ENCODE data around the gene DENND2D. TPM values are rescaled to one million over a fixed set of nuclear protein-coding genes. Genes with fewer than 3 reads are reported as not detected.

Gene DENND2D
- total and polyA plus RNA-seq, 2 donors (not counting 1 experiment from before 2014, with no cell fraction given): 48.0 to 111 TPM

- H3K79me2 ChIP-seq (ENCODE audit: control insufficient read depth, insufficient read depth, low read length): peaks cover 48% of the 10 kb centered on the region
- no peak overlapping the region for H3K27ac Mint-ChIP-seq
- H3K4me3 ChIP-seq (ENCODE audit: control extremely low read depth in 1 of 5, extremely low read depth in 1 of 5, insufficient read depth in 1 of 5, low read depth in 2 of 5, low read length in 4 of 5): no peak overlapping the region
- H3K4me1 Mint-ChIP-seq: peaks cover 55% of the 10 kb centered on the region
- H3K36me3 ChIP-seq (replicated peaks in 1 of 2; ENCODE audit: control extremely low read depth in 1 of 2, control insufficient read depth in 1 of 2, extremely low read depth in 1 of 2, insufficient read depth in 2 of 2, low read length in 1 of 2): peaks cover 1 to 35% of the 10 kb centered on the region in 2 experiments
- ChIA-PET CTCF (interaction anchor here (2.1 kb wide), 1 partner anchor 36 kb away, joined by 5 read pairs; no protein-coding TSS in a partner anchor), POLR2A (no interaction called here)
- TF ChIP-seq CTCF (IDR thresholded peaks at IDR 0.05): no peak
- no peak for TF ChIP-seq EZH2 (IDR thresholded peaks at IDR 0.05; ENCODE audit: borderline replicate concordance, insufficient read depth, low read depth, low read length, poor library complexity, severe bottlenecking)
- intact Hi-C loops (cut with micrococcal nuclease): loop anchor here (5.0 kb wide), 1 partner anchor 37 kb away; no protein-coding TSS in a partner anchor
- H3K9me3 Mint-ChIP-seq (ENCODE audit: insufficient read depth): no peaks in the 10 kb centered on the region
- ATAC-seq (ENCODE audit: low read depth): no peak
- peaks cover 27 to 35% of the 10 kb centered on the region in 2 donors for H3K4me1 ChIP-seq (ENCODE audit: control insufficient read depth in 2 of 2, insufficient read depth in 2 of 2, low read length in 2 of 2)
- H4K20me1 ChIP-seq (ENCODE audit: control insufficient read depth, insufficient read depth, low read length, poor library complexity, severe bottlenecking): no peaks in the 10 kb centered on the region
- no peak overlapping the region for H2AFZ ChIP-seq (ENCODE audit: insufficient read depth, low read depth, low read length, poor library complexity, severe bottlenecking)
- peaks cover 0 to 1% (median 0%) of the 10 kb centered on the region in 3 donors for H3K9me3 ChIP-seq (ENCODE audit: control extremely low read depth in 1 of 3, control insufficient read depth in 2 of 3, insufficient read depth in 1 of 3, low read length in 2 of 3)
- H3K27me3 Mint-ChIP-seq: no peaks in the 10 kb centered on the region
- H3K27me3 ChIP-seq (replicated peaks in 1 of 4; ENCODE audit: control extremely low read depth in 1 of 4, control insufficient read depth in 3 of 4, insufficient read depth in 4 of 4, low read length in 3 of 4): no peaks in the 10 kb centered on the region
- H3K4me3 Mint-ChIP-seq: no peak overlapping the region
- no peak overlapping the region for H3K9ac ChIP-seq (ENCODE audit: low read length)
- 93% methylated on average over 4 of the region's 4 CpGs for WGBS (ENCODE audit: insufficient coverage)
- H3K27ac ChIP-seq (ENCODE audit: low read length in 2 of 2): no peak overlapping the region
- no peak overlapping the region for H3K4me2 ChIP-seq (replicated peaks; ENCODE audit: low read depth, low read length, poor library complexity, severe bottlenecking)
- DNase-seq: no peak
Observed at GRCh38 chr1:111234258-111234657, 33.8 kb upstream of the DENND2D start.

DNA sequence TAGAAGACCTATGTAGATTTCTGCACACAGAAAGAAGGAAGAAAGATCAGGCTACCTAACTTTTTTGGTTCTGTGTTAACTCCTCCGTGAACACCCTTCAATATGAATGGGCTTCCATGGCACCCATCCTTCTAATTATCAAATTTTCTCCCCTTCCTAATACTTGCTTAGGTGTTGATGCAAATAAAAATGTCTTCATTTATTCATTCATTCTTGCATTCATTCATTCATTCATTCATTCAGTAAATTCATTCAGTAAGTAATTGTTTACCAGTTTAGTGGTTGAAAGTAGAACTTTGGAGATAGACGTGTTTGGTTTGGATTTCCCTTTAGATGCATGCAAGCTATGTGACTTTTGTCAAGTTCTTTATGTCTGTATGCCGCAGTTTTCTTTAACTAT, 31.7 kb upstream of the DENND2D start:
- CTCF ChIA-PET: interaction anchor here (0.7 to 1.7 kb wide), 4 partner anchors 13 to 210 kb away, joined by 3 to 5 read pairs (median 4); no protein-coding TSS in a partner anchor
- H3K4me3 Mint-ChIP-seq: peak overlapping the region; percentile 48
- no peaks in the 10 kb centered on the region for H4K20me1 ChIP-seq (ENCODE audit: control insufficient read depth, insufficient read depth, low read length, poor library complexity, severe bottlenecking)
- H3K4me1 ChIP-seq (ENCODE audit: control insufficient read depth in 2 of 2, insufficient read depth in 2 of 2, low read length in 2 of 2): peaks cover 47 to 56% of the 10 kb centered on the region in 2 donors
- POLR2A ChIA-PET: interaction anchor here (1.2 kb wide), 1 partner anchor 16 kb away, joined by 3 read pairs; no protein-coding TSS in a partner anchor
- no peak for TF ChIP-seq CTCF (IDR thresholded peaks at IDR 0.05)
- no peak for TF ChIP-seq EZH2 (IDR thresholded peaks at IDR 0.05; ENCODE audit: borderline replicate concordance, insufficient read depth, low read depth, low read length, poor library complexity, severe bottlenecking)
- peaks cover 0 to 17% of the 10 kb centered on the region in 2 experiments for H3K36me3 ChIP-seq (replicated peaks in 1 of 2; ENCODE audit: control extremely low read depth in 1 of 2, control insufficient read depth in 1 of 2, extremely low read depth in 1 of 2, insufficient read depth in 2 of 2, low read length in 1 of 2)
- no peak overlapping the region for H3K9ac ChIP-seq (ENCODE audit: low read length)
- no peak overlapping the region for H2AFZ ChIP-seq (ENCODE audit: insufficient read depth, low read depth, low read length, poor library complexity, severe bottlenecking)
- intact Hi-C loops (cut with micrococcal nuclease): loop anchor here (5.0 kb wide), 1 partner anchor 35 kb away; no protein-coding TSS in a partner anchor
- no peaks in the 10 kb centered on the region for H3K27me3 ChIP-seq (replicated peaks in 1 of 4; ENCODE audit: control extremely low read depth in 1 of 4, control insufficient read depth in 3 of 4, insufficient read depth in 4 of 4, low read length in 3 of 4)
- peak overlapping the region; percentile 75 for H3K27ac Mint-ChIP-seq
- H3K79me2 ChIP-seq (ENCODE audit: control insufficient read depth, insufficient read depth, low read length): peaks cover 54% of the 10 kb centered on the region
- ATAC-seq (ENCODE audit: low read depth) (no peak), DNase-seq (no peak)
- peaks cover 71% of the 10 kb centered on the region for H3K4me1 Mint-ChIP-seq
- H3K4me3 ChIP-seq (ENCODE audit: control extremely low read depth in 1 of 5, extremely low read depth in 1 of 5, insufficient read depth in 1 of 5, low read depth in 2 of 5, low read length in 4 of 5): peak overlapping the region in 1 of 5 experiments; percentile 13
- no peaks in the 10 kb centered on the region for H3K27me3 Mint-ChIP-seq
- no CpG with 5 or more reads among the region's 3 CpGs for WGBS (ENCODE audit: insufficient coverage)
- no peaks in the 10 kb centered on the region for H3K9me3 Mint-ChIP-seq (ENCODE audit: insufficient read depth)
- peak overlapping the region; percentile 65 for H3K4me2 ChIP-seq (replicated peaks; ENCODE audit: low read depth, low read length, poor library complexity, severe bottlenecking)
- H3K27ac ChIP-seq (ENCODE audit: low read length in 2 of 2): no peak overlapping the region
- H3K9me3 ChIP-seq (ENCODE audit: control extremely low read depth in 1 of 3, control insufficient read depth in 2 of 3, insufficient read depth in 1 of 3, low read length in 2 of 3): peaks cover 0 to 5% (median 4%) of the 10 kb centered on the region in 3 donors

All from B cell (primary cell).